ENCODE measurements around the gene PLCB4. TPM values are rescaled to one million over a fixed set of nuclear protein-coding genes. Genes with fewer than 3 reads are reported as not detected.

PLCB4 gene
- polyA plus RNA-seq (2012; rRNA removed): 5.5 and 7.0 TPM in 2 replicates
- 5.2 and 5.8 TPM in 2 replicates for polyA plus RNA-seq (2012; cell fraction: cytosol; rRNA removed)
- polyA plus RNA-seq (2012; cell fraction: nucleus; rRNA removed): 5.9 and 13.7 TPM in 2 replicates

GRCh38 chr20:9068841-9069663 lies at the start of gene PLCB4:
Gene PLCB4, plus strand, starts transcription at chr20:9069087. Its CDS starts 238,728 bp downstream, at chr20:9307815.
- no peaks in the 10 kb centered on the region for H3K9me2 ChIP-seq
- no peaks in the 10 kb centered on the region for H3K9me3 ChIP-seq
- ChIA-PET CTCF (interaction anchor here (0.9 to 2.7 kb wide), 5 partner anchors 11 to 216 kb away, joined by 3 to 15 read pairs (median 4); no protein-coding TSS in a partner anchor), POLR2A (interaction anchor here (1.4 kb wide), 1 partner anchor 770 kb away, joined by 5 read pairs; the partner anchor contains the start of gene PAK5)
- DNase-seq: peak; percentile 75
- TF ChIP-seq EP300 (IDR thresholded peaks at IDR 0.05; ENCODE audit: borderline replicate concordance in 1 of 2, low read depth in 1 of 2, low read length in 1 of 2): 0 out of 4 replicates have a peak, but pooled peaks of 1 of the 2 experiments have one; percentile 15
- peak; percentile 75; the same call in 1 of the 2 replicates for TF ChIP-seq MXI1 (IDR thresholded peaks at IDR 0.05; ENCODE audit: low read depth, low read length)
- no peak for TF ChIP-seq CTCF (IDR thresholded peaks at IDR 0.05)
- 0 out of 2 replicates have a peak, but pooled peaks have one; percentile 20 for TF ChIP-seq NRF1 (IDR thresholded peaks at IDR 0.05; ENCODE audit: low read depth, low read length)
- TF ChIP-seq TAF1 (IDR thresholded peaks at IDR 0.05; ENCODE audit: borderline replicate concordance, low read depth, low read length): no peak
- TF ChIP-seq RAD21 (IDR thresholded peaks at IDR 0.05; ENCODE audit: low read length): no peak
- no peak for TF ChIP-seq RFX5 (IDR thresholded peaks at IDR 0.05; ENCODE audit: low read length)
- TF ChIP-seq NFIC (IDR thresholded peaks at IDR 0.05; ENCODE audit: borderline replicate concordance): no peak
- H3K27ac ChIP-seq (ENCODE audit: low read depth in 2 of 2, low read length in 1 of 2): peak within 1 kb of the TSS; percentile 77 to 96
- H3K79me2 ChIP-seq (ENCODE audit: insufficient read depth): peaks cover 19% of the 10 kb centered on the region
- peaks cover 8 to 19% of the 10 kb centered on the region in 2 experiments for H3K4me1 ChIP-seq (ENCODE audit: control insufficient read depth in 1 of 2, insufficient read depth in 2 of 2, low read depth in 1 of 2, low read length in 1 of 2)
- H3K4me3 ChIP-seq (ENCODE audit: low read depth in 2 of 2, low read length in 1 of 2): peak within 1 kb of the TSS; percentile 63 to 87
- H3F3A ChIP-seq (replicated peaks; ENCODE audit: insufficient read depth): peaks cover 11% of the 10 kb centered on the region
- peak within 1 kb of the TSS; percentile 93 for H2AFZ ChIP-seq (ENCODE audit: low read depth)
- no peaks in the 10 kb centered on the region for H3K36me3 ChIP-seq (replicated peaks in 1 of 2; ENCODE audit: control insufficient read depth in 1 of 2, insufficient read depth in 2 of 2, low read length in 1 of 2)
- H4K20me1 ChIP-seq (ENCODE audit: insufficient read depth): no peaks in the 10 kb centered on the region; the same call in 1 of the 2 replicates
- H3K9ac ChIP-seq: peak within 1 kb of the TSS; percentile 76
- 2% methylated on average over 33 of the region's 75 CpGs for WGBS (ENCODE audit: low lambda C conversion rate)
- no peaks in the 10 kb centered on the region for H3K27me3 ChIP-seq (ENCODE audit: insufficient read depth)
- H3K4me2 ChIP-seq: peak within 1 kb of the TSS; percentile 97

- no peak for DNase-seq
- Histone ChIP-seq H3K9me3 (0 out of 2 replicates have a peak, but pooled peaks cover 3% of the 10 kb centered on the region), H3F3A (replicated peaks; ENCODE audit: insufficient read depth) (peaks cover 8% of the 10 kb centered on the region), H4K20me1 (ENCODE audit: insufficient read depth) (no peaks in the 10 kb centered on the region), H3K27ac (ENCODE audit: low read depth in 2 of 2, low read length in 1 of 2) (no peak overlapping the region), H3K79me2 (ENCODE audit: insufficient read depth) (no peaks in the 10 kb centered on the region), H3K27me3 (ENCODE audit: insufficient read depth) (no peaks in the 10 kb centered on the region), H3K4me1 (ENCODE audit: control insufficient read depth in 1 of 2, insufficient read depth in 2 of 2, low read depth in 1 of 2, low read length in 1 of 2) (peaks cover 3 to 10% of the 10 kb centered on the region in 2 experiments; a peak in 2 of 4 replicates), H3K9ac (no peak overlapping the region), H3K4me3 (ENCODE audit: low read depth in 2 of 2, low read length in 1 of 2) (no peak overlapping the region), H2AFZ (ENCODE audit: low read depth) (no peak overlapping the region), H3K4me2 (no peak overlapping the region), H3K36me3 (replicated peaks in 1 of 2; ENCODE audit: control insufficient read depth in 1 of 2, insufficient read depth in 2 of 2, low read length in 1 of 2) (no peaks in the 10 kb centered on the region), H3K9me2 (no peaks in the 10 kb centered on the region)
- CTCF ChIA-PET: no interaction called here
- TF ChIP-seq ELF1 (IDR thresholded peaks at IDR 0.05) (no peak), PBX3 (IDR thresholded peaks at IDR 0.05) (no peak), EZH2phosphoT487 (IDR thresholded peaks at IDR 0.05; ENCODE audit: borderline replicate concordance, low read depth) (no peak)
- POLR2A ChIA-PET: no interaction called here
These were observed 49.1 kb upstream of the PLCB4 start for GRCh38 chr20:9019833-9020232.

Data from SK-N-SH (cell line).